Calu3 (cell line): ENCODE results near the gene TRIM72. TPM values are rescaled to one million over a fixed set of nuclear protein-coding genes. Genes with fewer than 3 reads are reported as not detected.
A peak's percentile ranks its signal among the peaks of the same experiment; 100 is the strongest.

Source experiments
- BruUV-seq: library from RNA; stranded (reverse); fragments of 400-500 nt; replicated peaks from 2 replicates; lab custom pipeline; 2021; lab: Mats Ljungman, UMichigan
- CTCF ChIA-PET: fragments of 300-600 bp; sonication (Branson Sonifier 250); formaldehyde crosslinking; loops from one replicate; lab custom pipeline; 2022; ENCODE audit warnings: antibody characterized with exemption; lab: Charles Lee
- DNase-seq: peaks from one replicate; pipeline ENCODE4 v3.0.0; 2022
- H3K27ac Mint-ChIP-seq: one replicate; pipeline ENCODE4 v1.8.0; 2022; ENCODE audit warnings: mixed read lengths; ENCODE audit not compliant: unreplicated experiment
- H3K27me3 Mint-ChIP-seq: one replicate; pipeline ENCODE4 v1.8.0; 2022; ENCODE audit warnings: mixed read lengths; ENCODE audit not compliant: unreplicated experiment
- H3K36me3 Mint-ChIP-seq: one replicate; pipeline ENCODE4 v1.8.0; 2022; ENCODE audit warnings: mild to moderate bottlenecking, moderate library complexity, mixed read lengths; ENCODE audit not compliant: insufficient read depth, unreplicated experiment
- H3K4me1 Mint-ChIP-seq: one replicate; pipeline ENCODE4 v1.8.0; 2022; ENCODE audit warnings: mild to moderate bottlenecking, low read depth, mixed read lengths; ENCODE audit not compliant: unreplicated experiment
- H3K4me3 Mint-ChIP-seq: one replicate; pipeline ENCODE4 v1.8.0; 2022; ENCODE audit warnings: mild to moderate bottlenecking, low read depth, moderate library complexity, mixed read lengths; ENCODE audit not compliant: unreplicated experiment
- H3K9me3 Mint-ChIP-seq: one replicate; pipeline ENCODE4 v1.8.0; 2022; ENCODE audit warnings: low read depth, mixed read lengths; ENCODE audit not compliant: unreplicated experiment
- intact Hi-C: fragments of 100-400 bp; cut with micrococcal nuclease; formaldehyde crosslinking; loops from one replicate; pipeline ENCODE4 v1.10.0; 2022; ENCODE audit not compliant: unreplicated experiment
- total RNA-seq: library from RNA; stranded (reverse); gene quantifications from 2 replicates; pipeline ENCODE4 v1.2.3, GENCODE V29; 2022
- TF ChIP-seq, protein P1 (sequence below): fragments of 200-600 bp; IDR thresholded peaks from one replicate; pipeline ENCODE4 v1.8.0; 2022; ENCODE audit warnings: antibody characterized with exemption; ENCODE audit not compliant: unreplicated experiment

TRIM72 gene
- total RNA-seq, 1 experiment from 2014 or later, result not detected

DNA sequence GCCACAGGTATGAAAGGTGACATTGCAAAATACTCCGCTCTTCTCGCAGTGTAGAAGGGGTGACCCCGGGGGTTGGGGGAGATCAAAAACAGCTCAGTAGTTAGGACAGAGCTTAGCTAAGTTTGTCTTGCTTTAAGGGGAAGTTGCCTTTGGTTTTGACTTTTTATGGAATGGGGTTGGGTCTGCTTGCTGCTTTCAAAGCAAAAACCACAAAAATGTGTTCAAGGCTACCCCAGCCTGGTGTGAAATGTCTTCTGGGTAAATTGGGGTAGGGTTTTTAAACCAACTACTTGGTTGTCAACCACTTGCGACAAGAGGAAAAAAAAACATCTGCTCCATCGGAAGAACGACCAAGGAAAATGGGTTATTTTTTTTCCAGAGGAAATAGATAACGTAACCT is 27.7 kb upstream of the TRIM72 start:
- Mint-ChIP-seq H3K27ac (peak overlapping the region; percentile 8), H3K36me3 (peaks cover 100% of the 10 kb centered on the region), H3K4me3 (no peak overlapping the region), H3K4me1 (peaks cover 65% of the 10 kb centered on the region), H3K9me3 (no peaks in the 10 kb centered on the region), H3K27me3 (no peaks in the 10 kb centered on the region)
- no peak for DNase-seq
- intact Hi-C loops, result loop anchor here (10.0 kb wide), 1 partner anchor 199 kb away; no protein-coding TSS in a partner anchor
- TF ChIP-seq, protein P1, sequence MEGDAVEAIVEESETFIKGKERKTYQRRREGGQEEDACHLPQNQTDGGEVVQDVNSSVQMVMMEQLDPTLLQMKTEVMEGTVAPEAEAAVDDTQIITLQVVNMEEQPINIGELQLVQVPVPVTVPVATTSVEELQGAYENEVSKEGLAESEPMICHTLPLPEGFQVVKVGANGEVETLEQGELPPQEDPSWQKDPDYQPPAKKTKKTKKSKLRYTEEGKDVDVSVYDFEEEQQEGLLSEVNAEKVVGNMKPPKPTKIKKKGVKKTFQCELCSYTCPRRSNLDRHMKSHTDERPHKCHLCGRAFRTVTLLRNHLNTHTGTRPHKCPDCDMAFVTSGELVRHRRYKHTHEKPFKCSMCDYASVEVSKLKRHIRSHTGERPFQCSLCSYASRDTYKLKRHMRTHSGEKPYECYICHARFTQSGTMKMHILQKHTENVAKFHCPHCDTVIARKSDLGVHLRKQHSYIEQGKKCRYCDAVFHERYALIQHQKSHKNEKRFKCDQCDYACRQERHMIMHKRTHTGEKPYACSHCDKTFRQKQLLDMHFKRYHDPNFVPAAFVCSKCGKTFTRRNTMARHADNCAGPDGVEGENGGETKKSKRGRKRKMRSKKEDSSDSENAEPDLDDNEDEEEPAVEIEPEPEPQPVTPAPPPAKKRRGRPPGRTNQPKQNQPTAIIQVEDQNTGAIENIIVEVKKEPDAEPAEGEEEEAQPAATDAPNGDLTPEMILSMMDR, result no peak
- CTCF ChIA-PET, result no interaction called here
- no TSS peak for BruUV-seq

GRCh38 chr16:31186930-31187807 is 26.8 kb upstream of the TRIM72 start:
- intact Hi-C loops, result loop anchor here (10.0 kb wide), 1 partner anchor 198 kb away; no protein-coding TSS in a partner anchor
- CTCF ChIA-PET, result interaction anchor here (0.5 to 1.0 kb wide), 2 partner anchors 16 to 29 kb away, joined by 3 read pairs; partner anchors contain the start of gene PYCARD
- no TSS peak for BruUV-seq
- TF ChIP-seq, protein P1, result no peak
- Mint-ChIP-seq H3K4me3 (no peak overlapping the region), H3K27me3 (no peaks in the 10 kb centered on the region), H3K9me3 (no peaks in the 10 kb centered on the region), H3K4me1 (peaks cover 64% of the 10 kb centered on the region), H3K36me3 (peaks cover 100% of the 10 kb centered on the region), H3K27ac (peak overlapping the region; percentile 8)
- DNase-seq, result no peak

DNA sequence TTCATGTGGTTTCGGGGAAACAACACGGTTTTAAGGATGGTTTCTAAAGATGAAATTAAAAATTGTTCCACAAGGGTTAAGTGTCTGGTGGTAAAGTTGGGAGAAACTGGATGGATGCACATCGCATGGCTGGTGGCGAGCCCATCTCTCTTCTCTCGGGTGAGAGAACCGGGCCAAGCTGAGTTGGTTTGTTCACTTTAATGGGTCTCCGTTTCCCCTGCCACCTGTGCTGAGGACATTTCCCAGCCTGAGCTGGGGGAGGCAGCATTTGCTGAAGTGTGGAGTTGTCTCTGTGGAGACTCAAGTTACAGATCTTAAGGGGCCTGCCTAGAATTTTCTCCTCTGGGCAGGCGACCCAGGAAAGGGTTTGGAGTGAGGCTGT is 26.1 kb upstream of the TRIM72 start:
- H3K9me3 Mint-ChIP-seq, result no peaks in the 10 kb centered on the region
- H3K27me3 Mint-ChIP-seq, result no peaks in the 10 kb centered on the region
- peaks cover 57% of the 10 kb centered on the region for H3K4me1 Mint-ChIP-seq
- peaks cover 100% of the 10 kb centered on the region for H3K36me3 Mint-ChIP-seq
- no TSS peak for BruUV-seq
- no peak overlapping the region for H3K4me3 Mint-ChIP-seq
- H3K27ac Mint-ChIP-seq, result no peak overlapping the region
- intact Hi-C loops, result loop anchor here (10.0 kb wide), 1 partner anchor 197 kb away; no protein-coding TSS in a partner anchor
- no peak for DNase-seq
- CTCF ChIA-PET, result interaction anchor here (1.0 kb wide), 1 partner anchor 15 kb away, joined by 3 read pairs; the partner anchor contains the start of gene PYCARD
- TF ChIP-seq, protein P1, result no peak

- CTCF ChIA-PET, result no interaction called here
- TF ChIP-seq, protein P1, result no peak
- Mint-ChIP-seq H3K9me3 (no peaks in the 10 kb centered on the region), H3K4me3 (no peak overlapping the region), H3K27ac (no peak overlapping the region), H3K27me3 (no peaks in the 10 kb centered on the region), H3K36me3 (peaks cover 100% of the 10 kb centered on the region), H3K4me1 (peaks cover 48% of the 10 kb centered on the region)
- intact Hi-C loops, result loop anchor here (10.0 kb wide), 1 partner anchor 196 kb away; no protein-coding TSS in a partner anchor
- no TSS peak for BruUV-seq
- DNase-seq, result no peak
These were observed 25.2 kb upstream of the TRIM72 start for GRCh38 chr16:31188450-31189411.
